Measurements from ENCODE around the gene GTPBP4. TPM values are rescaled to one million over a fixed set of nuclear protein-coding genes. Genes with fewer than 3 reads are reported as not detected.

The GTPBP4 gene
- total and polyA plus RNA-seq, 2 donors from 2014 or later, result 18.9 to 37.1 TPM

- FAIRE-seq, result no peak
- DNase-seq, result no peak
- intact Hi-C loops (cut with DNase I), result no loop called here
Measured at GRCh38 chr10:976316-976715, 11.9 kb upstream of the GTPBP4 start.

DNA sequence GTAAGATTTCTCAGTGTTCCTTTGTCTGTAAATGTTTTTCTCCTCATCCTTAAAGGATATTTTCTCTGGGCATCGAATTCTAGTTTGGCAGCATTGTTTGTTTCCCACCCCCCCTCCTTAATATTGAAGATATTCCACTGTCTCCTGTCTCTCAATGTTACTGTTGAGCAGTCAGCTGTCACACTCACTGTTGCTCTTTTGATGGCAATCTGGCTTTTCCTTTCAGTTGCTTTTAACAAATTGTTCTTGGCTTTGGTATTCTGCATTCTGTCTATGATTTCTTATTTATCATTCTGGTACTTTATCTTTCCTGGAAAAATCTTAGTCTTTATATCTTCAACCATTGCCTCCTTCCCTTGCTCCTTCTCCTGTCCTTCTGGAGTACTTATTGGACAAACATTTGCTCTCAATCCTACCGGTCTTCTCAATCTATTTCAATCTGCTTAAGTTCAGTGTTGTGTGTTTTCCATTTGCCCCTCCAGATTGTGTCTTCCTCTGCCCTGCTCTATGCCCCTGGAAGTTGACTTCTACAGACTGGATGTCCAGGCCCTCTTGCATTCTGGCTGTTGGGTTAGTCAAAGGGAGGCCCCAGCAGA is 9.3 kb upstream of the GTPBP4 start:
- H3K27ac ChIP-seq (ENCODE audit: low read depth in 2 of 2, low read length in 2 of 2), result no peak overlapping the region

More at GRCh38 chr10:976316-976715, 11.9 kb upstream of the GTPBP4 start:
- Histone ChIP-seq H3K36me3 (ENCODE audit: control insufficient read depth in 2 of 3, insufficient read depth in 3 of 3, low read length in 3 of 3) (no peaks in the 10 kb centered on the region), H3K9me3 (ENCODE audit: control insufficient read depth in 2 of 3, insufficient read depth in 1 of 3, low read length in 3 of 3) (peaks cover 0 to 19% (median 4%) of the 10 kb centered on the region in 3 donors), H3K4me1 (ENCODE audit: control insufficient read depth in 2 of 3, insufficient read depth in 2 of 3, low read depth in 1 of 3, low read length in 3 of 3) (peaks cover 0 to 3% (median 0%) of the 10 kb centered on the region in 3 donors), H3K4me3 (ENCODE audit: low read length in 3 of 3) (no peak overlapping the region), H3K9ac (ENCODE audit: low read length in 3 of 3) (no peak overlapping the region), H3K27me3 (ENCODE audit: control insufficient read depth, insufficient read depth, low read length) (no peaks in the 10 kb centered on the region), H3K27ac (ENCODE audit: low read depth in 2 of 2, low read length in 2 of 2) (no peak overlapping the region)
- TF ChIP-seq CTCF (IDR thresholded peaks at IDR 0.05; ENCODE audit: borderline replicate concordance, extremely low read depth, insufficient read depth), result no peak

GRCh38 chr10:980468-981093 is 7.7 kb upstream of the GTPBP4 start:
- Histone ChIP-seq H3K4me1 (ENCODE audit: control insufficient read depth in 2 of 3, insufficient read depth in 2 of 3, low read depth in 1 of 3, low read length in 3 of 3) (no peaks in the 10 kb centered on the region), H3K27me3 (ENCODE audit: control insufficient read depth, insufficient read depth, low read length) (no peaks in the 10 kb centered on the region), H3K36me3 (ENCODE audit: control insufficient read depth in 2 of 3, insufficient read depth in 3 of 3, low read length in 3 of 3) (no peaks in the 10 kb centered on the region), H3K9me3 (ENCODE audit: control insufficient read depth in 2 of 3, insufficient read depth in 1 of 3, low read length in 3 of 3) (peaks cover 0 to 19% (median 4%) of the 10 kb centered on the region in 3 donors), H3K9ac (ENCODE audit: low read length in 3 of 3) (no peak overlapping the region), H3K27ac (ENCODE audit: low read depth in 2 of 2, low read length in 2 of 2) (no peak overlapping the region), H3K4me3 (ENCODE audit: low read length in 3 of 3) (no peak overlapping the region)
- intact Hi-C loops (cut with DNase I), result no loop called here
- DNase-seq (peak in 1 of 5 donors; percentile 7), FAIRE-seq (no peak)
- TF ChIP-seq CTCF (IDR thresholded peaks at IDR 0.05; ENCODE audit: borderline replicate concordance, extremely low read depth, insufficient read depth), result no peak

More for the DNA sequence above, 9.3 kb upstream of the GTPBP4 start:
- FAIRE-seq, result no peak
- Histone ChIP-seq H3K9me3 (ENCODE audit: control insufficient read depth in 2 of 3, insufficient read depth in 1 of 3, low read length in 3 of 3) (peaks cover 0 to 19% (median 4%) of the 10 kb centered on the region in 3 donors), H3K4me1 (ENCODE audit: control insufficient read depth in 2 of 3, insufficient read depth in 2 of 3, low read depth in 1 of 3, low read length in 3 of 3) (no peaks in the 10 kb centered on the region), H3K36me3 (ENCODE audit: control insufficient read depth in 2 of 3, insufficient read depth in 3 of 3, low read length in 3 of 3) (no peaks in the 10 kb centered on the region), H3K27me3 (ENCODE audit: control insufficient read depth, insufficient read depth, low read length) (no peaks in the 10 kb centered on the region), H3K9ac (ENCODE audit: low read length in 3 of 3) (no peak overlapping the region), H3K4me3 (ENCODE audit: low read length in 3 of 3) (no peak overlapping the region)
- DNase-seq, result peak in 1 of 5 donors; percentile 3
- TF ChIP-seq CTCF (IDR thresholded peaks at IDR 0.05; ENCODE audit: borderline replicate concordance, extremely low read depth, insufficient read depth), result no peak
- intact Hi-C loops (cut with DNase I), result no loop called here
